K562 treated with DMSO at 1 percent for 4 hours (cell line): ENCODE data around the gene NDUFAF2. TPM values are rescaled to one million over a fixed set of nuclear protein-coding genes. Genes with fewer than 3 reads are reported as not detected.

Experiments
- total RNA-seq: library from RNA; unstranded; fragments of 300-600 nt; gene quantifications from 2 replicates; pipeline ENCODE4 v1.2.3, GENCODE V29; 2022; ENCODE audit not compliant: insufficient read depth

The NDUFAF2 gene
- 47.2 and 57.4 TPM in 2 replicates for total RNA-seq

DNA sequence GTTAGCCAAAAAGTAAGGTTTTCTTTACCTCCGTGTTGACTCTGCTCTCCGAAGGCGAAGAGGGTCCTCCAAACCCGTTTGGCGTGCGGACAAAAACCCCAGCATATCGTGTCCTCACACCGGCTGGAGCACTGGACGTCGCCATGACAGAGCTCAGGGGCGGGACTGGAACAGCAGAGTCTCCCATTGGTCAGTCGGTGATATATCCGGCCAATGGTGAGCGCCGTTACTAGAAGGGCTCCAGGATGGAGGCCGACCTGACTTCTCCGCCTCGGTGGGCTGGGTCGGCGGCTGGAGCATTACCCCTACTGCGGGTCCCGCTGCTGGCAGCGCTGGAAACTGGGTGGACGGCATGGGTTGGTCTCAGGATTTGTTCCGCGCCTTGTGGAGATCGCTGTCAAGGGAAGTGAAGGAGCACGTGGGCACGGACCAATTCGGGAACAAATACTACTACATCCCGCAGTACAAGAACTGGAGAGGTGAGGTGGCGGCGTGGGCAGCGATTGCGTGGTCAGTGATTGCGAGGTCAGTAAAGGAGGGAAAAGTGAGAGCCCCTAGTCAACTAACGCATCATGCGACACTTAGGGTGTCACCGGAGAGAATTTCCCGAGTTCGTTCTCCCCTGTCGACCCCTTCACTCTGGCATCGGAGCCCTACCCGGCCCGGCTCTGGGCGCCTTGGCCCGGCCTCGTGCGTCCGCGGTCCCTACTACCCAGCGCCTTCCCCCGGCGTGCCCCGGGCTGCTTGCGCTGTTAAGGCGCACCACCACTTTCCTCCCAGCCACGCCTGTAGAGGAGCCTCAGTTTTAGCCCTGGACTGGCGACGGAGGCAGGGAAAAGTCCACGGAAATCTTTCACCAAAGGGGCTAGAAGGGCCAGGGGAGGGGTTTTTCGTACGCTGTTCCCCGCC lies at the start of gene NDUFAF2, which contains the start of gene ERCC8:
TSS of gene NDUFAF2 (plus strand) at position 302 of the 909 bp plus-strand sequence. CDS start at position 353, 51 bp downstream.
TSS of gene ERCC8 (minus strand) at position 167 of the 909 bp plus-strand sequence. CDS start at position 105, 62 bp downstream.

GRCh38 chr5:61162010-61162831 lies 217.2 kb downstream of the NDUFAF2 start, which contains the start of gene SMIM15:
SMIM15 (minus strand) TSS chr5:61162468; CDS start chr5:61160171, 2,297 bp downstream.

Other genes with a start within 250 kb of the NDUFAF2 start
- gene DEPDC1B, start 245.0 kb upstream of the NDUFAF2 start, total RNA-seq = 14.3 and 20.6 TPM in 2 replicates
- 2.5 and 3.9 TPM in 2 replicates for gene ELOVL7, start 100.9 kb upstream of the NDUFAF2 start, total RNA-seq
- 2.9 and 5.3 TPM in 2 replicates for gene ERCC8, start 135 bp upstream of the NDUFAF2 start, total RNA-seq
- gene SMIM15, start 217.3 kb downstream of the NDUFAF2 start, total RNA-seq = 18.5 and 43.6 TPM in 2 replicates